Hair follicle dermal papilla cell (primary cell): Measurements from ENCODE around the gene CEP68. TPM values are rescaled to one million over a fixed set of nuclear protein-coding genes. Genes with fewer than 3 reads are reported as not detected.

Source experiments
- total RNA-seq: library from RNA; depleted of rRNA; stranded (reverse); fragments of >200 nt; gene quantifications from 2 replicates; pipeline ENCODE4 v1.2.3, GENCODE V29; 2012

Gene CEP68, protein sequence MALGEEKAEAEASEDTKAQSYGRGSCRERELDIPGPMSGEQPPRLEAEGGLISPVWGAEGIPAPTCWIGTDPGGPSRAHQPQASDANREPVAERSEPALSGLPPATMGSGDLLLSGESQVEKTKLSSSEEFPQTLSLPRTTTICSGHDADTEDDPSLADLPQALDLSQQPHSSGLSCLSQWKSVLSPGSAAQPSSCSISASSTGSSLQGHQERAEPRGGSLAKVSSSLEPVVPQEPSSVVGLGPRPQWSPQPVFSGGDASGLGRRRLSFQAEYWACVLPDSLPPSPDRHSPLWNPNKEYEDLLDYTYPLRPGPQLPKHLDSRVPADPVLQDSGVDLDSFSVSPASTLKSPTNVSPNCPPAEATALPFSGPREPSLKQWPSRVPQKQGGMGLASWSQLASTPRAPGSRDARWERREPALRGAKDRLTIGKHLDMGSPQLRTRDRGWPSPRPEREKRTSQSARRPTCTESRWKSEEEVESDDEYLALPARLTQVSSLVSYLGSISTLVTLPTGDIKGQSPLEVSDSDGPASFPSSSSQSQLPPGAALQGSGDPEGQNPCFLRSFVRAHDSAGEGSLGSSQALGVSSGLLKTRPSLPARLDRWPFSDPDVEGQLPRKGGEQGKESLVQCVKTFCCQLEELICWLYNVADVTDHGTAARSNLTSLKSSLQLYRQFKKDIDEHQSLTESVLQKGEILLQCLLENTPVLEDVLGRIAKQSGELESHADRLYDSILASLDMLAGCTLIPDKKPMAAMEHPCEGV
- total RNA-seq = 14.6 and 18.7 TPM in 2 replicates

GRCh38 chr2:65056215-65057053 lies at the start of gene CEP68:
CEP68 (plus strand) TSS chr2:65056416; CDS start chr2:65069445, 13,029 bp downstream.

GRCh38 chr2:65129826-65130663 lies 73.8 kb downstream of the CEP68 start, which contains the start of gene RAB1A:
RAB1A (minus strand) TSS chr2:65130106; CDS start chr2:65129915, 191 bp downstream.

Other genes starting within 250 kb of the CEP68 start
- 24.2 and 31.5 TPM in 2 replicates for gene SLC1A4, start 67.0 kb upstream of the CEP68 start, total RNA-seq
- gene RAB1A, start 73.7 kb downstream of the CEP68 start, total RNA-seq = 66.7 and 69.6 TPM in 2 replicates
- gene ACTR2, start 171.4 kb downstream of the CEP68 start, total RNA-seq = 87.0 and 95.0 TPM in 2 replicates